Measurements from ENCODE around the gene LRP10. TPM values are rescaled to one million over a fixed set of nuclear protein-coding genes. Genes with fewer than 3 reads are reported as not detected.
A peak's percentile ranks its signal among the peaks of the same experiment; 100 is the strongest.

LRP10 gene
- polyA plus RNA-seq, 3 donors: 79.1 to 94.9 (median 93.9) TPM

DNA sequence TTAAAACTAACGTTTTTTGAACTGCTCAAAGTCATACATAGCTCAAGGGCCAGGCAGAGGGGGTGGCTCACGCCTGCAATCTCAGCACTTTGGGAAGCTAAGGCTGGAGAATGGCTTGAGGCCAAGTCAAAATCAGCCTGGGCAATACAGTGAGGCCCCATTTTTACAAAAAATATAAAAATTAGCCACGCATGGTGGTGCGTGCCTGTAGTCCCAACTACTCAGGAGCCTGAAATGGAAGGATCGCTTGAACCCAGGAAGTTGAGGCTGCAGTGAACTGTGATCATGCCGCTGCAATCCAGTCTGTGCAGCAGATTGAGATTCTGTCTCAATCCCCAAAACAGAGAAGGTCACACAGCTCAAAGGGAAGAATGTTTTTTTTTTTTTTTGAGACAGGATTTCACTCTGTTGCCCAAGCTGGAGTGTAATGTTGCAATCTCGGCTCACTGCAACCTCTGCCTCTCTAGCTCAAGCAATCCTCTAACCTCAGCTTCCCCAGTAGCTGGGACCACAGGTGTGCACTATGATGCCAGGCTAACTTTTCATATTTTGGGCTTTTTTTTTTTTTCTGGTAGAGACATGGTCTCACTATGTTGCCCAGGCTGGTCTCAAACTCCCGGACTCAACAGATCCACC is 44.5 kb downstream of the LRP10 start:
- no peak for DNase-seq

- DNase-seq: peak; percentile 100
These were observed 47.5 kb downstream of the LRP10 start, which contains the start of gene RBM23 for GRCh38 chr14:22918804-22919600. Gene RBM23 (minus strand): TSS chr14:22919149.

- no peak for DNase-seq
These were observed 48.0 kb downstream of the LRP10 start for GRCh38 chr14:22919601-22919921.

- no peak for DNase-seq
These were observed 49.2 kb downstream of the LRP10 start for GRCh38 chr14:22920697-22921096.

GRCh38 chr14:22922294-22922693 is 50.8 kb downstream of the LRP10 start:
- no peak for DNase-seq

GRCh38 chr14:22923746-22924145 is 52.2 kb downstream of the LRP10 start:
- DNase-seq: no peak

GRCh38 chr14:22925513-22925912 is 54.0 kb downstream of the LRP10 start:
- no peak for DNase-seq

DNA sequence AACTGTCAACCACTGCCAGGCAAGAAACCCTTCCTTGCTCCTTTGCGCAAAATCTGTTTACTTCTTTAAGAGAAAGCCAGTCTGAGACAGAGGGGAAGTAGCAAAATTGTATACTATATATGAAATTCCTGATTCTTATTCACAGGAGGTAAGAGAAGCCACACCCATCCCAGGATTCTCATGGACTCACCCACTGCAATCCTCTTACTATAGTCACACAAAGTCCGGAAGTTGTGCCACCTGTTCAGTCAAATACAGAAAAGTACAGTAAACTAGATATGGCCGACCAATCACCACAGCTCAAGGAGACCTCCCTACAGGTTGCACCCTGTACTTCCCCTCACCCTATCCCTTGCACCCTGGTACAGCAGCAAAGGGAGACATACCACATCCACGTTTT is 54.8 kb downstream of the LRP10 start:
- DNase-seq: no peak

DNA sequence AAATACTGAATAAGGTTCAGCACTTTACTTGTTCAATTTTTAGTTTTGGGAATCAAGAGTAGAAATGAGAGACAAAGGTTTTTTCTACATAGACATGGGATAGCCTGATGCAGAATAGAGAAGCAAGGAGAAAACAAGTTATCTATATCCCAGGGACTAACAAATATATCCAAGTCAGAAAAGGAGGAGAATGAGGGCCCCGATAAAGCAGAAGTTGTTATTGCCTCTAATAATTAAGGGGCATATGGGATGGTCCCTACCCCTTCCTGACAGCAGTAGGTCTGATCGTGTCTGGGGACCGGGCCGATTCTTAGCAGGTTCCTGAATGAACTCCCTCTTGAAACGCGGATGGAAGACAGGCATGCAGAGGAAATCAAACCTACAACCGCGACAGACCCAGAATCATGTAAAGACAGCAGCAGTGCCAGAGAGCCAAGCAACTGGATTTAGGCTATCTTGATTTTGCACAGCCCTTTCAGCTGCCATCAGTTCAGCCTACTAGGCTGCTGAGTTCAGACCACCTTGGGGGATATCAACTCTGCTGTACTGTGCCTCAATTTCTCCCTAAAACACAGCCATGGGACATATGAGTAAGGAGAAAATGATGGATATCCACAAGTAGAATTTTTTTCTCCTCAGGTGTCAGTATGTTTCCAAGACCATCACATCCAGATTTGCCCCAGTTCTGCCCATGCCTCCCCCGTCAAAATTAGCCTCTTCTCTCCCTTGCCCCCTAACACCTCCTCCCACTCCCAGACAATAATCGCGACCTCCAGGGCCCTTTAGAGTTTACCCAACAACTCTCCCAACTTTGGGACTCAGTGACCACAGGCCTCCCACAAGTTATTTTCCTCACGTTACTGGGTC is 56.9 kb downstream of the LRP10 start:
- DNase-seq: no peak

DNA sequence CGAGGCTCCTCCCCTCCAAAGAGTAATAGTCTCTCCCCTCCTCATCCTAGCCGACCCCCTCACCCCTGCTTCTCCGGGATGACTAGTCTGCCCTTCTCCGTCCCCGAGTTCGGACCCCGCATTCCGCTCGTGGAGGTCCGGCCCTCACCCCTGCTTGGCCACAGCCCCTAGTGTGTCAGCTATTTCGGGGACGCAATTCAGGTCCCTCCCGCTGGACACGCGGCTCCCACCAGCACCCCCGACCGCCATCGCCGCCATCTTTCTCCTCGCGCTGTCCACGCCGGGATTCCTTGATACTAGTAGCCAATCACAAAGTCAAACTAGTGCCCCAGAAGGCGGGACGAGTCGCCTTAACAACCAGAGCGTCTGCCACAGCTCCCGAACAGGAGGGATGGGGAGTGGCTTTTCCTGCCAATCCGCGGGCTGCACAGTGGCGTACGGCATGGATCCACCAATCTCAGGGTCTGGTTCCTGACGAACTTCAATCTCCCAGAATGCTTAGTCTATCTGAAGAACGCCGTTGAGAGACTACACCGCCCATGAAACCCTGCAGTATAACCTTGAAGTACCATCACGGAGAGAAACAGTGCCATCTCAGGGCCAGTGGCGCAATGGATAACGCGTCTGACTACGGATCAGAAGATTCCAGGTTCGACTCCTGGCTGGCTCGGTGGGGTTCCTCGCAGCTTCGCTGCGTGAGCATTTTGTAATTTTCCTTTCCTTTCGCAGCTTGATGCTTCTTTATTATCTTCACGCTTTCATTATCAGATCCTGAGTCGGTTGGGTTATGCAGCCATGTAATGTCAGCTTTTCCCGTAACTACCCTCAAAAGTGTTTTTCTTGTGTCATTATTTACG is 57.8 kb downstream of the LRP10 start, which contains the start of gene PRMT5:
Gene PRMT5, minus strand, starts transcription at position 273 of the 857 bp plus-strand sequence. Its CDS starts 15 bp downstream, at position 258.
- DNase-seq: peak; percentile 100

DNA sequence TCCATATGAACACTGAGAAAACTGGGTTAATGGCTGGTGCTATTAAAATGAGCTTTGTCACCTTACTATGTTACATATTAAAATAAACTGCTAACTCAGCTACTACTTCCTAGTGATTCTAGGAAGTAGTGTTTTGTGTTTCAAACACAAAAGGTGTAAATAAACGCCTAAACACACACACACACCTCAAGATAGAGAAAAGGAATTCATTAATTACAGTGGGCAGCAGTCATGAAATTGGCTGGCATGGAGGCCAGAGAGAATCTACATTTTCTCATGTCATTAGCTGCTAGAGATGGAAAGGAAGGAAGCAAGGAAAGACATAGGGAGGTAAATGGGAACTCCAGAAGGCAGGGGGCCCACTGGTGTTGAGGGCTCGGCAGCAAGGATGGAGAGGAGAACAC is 58.4 kb downstream of the LRP10 start:
- no peak for DNase-seq

Other genes with a start within 250 kb of the LRP10 start
- gene OR6J1, start 227.4 kb upstream of the LRP10 start, polyA plus RNA-seq (ENCODE audit: insufficient read length in 3 of 3): under 1 TPM; 0.19 to 0.40 (median 0.38) TPM
- 100 to 1,000 TPM; 130 to 148 (median 140) TPM for gene OXA1L, start 105.1 kb upstream of the LRP10 start, polyA plus RNA-seq (ENCODE audit: insufficient read length in 3 of 3)
- gene SLC7A7, start 56.3 kb upstream of the LRP10 start, polyA plus RNA-seq (ENCODE audit: insufficient read length in 3 of 3): 100 to 1,000 TPM; 114 to 130 (median 129) TPM
- 100 to 1,000 TPM in 1 of 3 donors, 10 to 100 TPM in 2; 87.6 to 107 (median 93.7) TPM for gene MRPL52, start 41.9 kb upstream of the LRP10 start, polyA plus RNA-seq (ENCODE audit: insufficient read length in 3 of 3)
- 100 to 1,000 TPM; 123 to 161 (median 159) TPM for gene MMP14, start 35.2 kb upstream of the LRP10 start, polyA plus RNA-seq (ENCODE audit: insufficient read length in 3 of 3)
- 1 to 10 TPM; 1.9 to 2.1 (median 1.9) TPM for gene REM2, start 11.5 kb downstream of the LRP10 start, polyA plus RNA-seq (ENCODE audit: insufficient read length in 3 of 3)
- gene RBM23, start 47.4 kb downstream of the LRP10 start, polyA plus RNA-seq (ENCODE audit: insufficient read length in 3 of 3): 100 to 1,000 TPM; 121 to 144 (median 123) TPM
- gene PRMT5, start 57.6 kb downstream of the LRP10 start, polyA plus RNA-seq (ENCODE audit: insufficient read length in 3 of 3): 100 to 1,000 TPM; 150 to 181 (median 161) TPM
- gene HAUS4, start 85.3 kb downstream of the LRP10 start, polyA plus RNA-seq (ENCODE audit: insufficient read length in 3 of 3): 10 to 100 TPM; 51.9 to 64.0 (median 59.9) TPM
- 100 to 1,000 TPM in 2 of 3 donors, 10 to 100 TPM in 1; 77.4 to 120 (median 103) TPM for gene AJUBA, start 110.8 kb downstream of the LRP10 start, polyA plus RNA-seq (ENCODE audit: insufficient read length in 3 of 3)
- gene C14orf93, start 138.4 kb downstream of the LRP10 start, polyA plus RNA-seq (ENCODE audit: insufficient read length in 3 of 3): 10 to 100 TPM; 19.9 to 27.2 (median 22.5) TPM
- 100 to 1,000 TPM; 207 to 269 (median 224) TPM for gene PSMB5, start 163.2 kb downstream of the LRP10 start, polyA plus RNA-seq (ENCODE audit: insufficient read length in 3 of 3)
- gene PSMB11, start 170.5 kb downstream of the LRP10 start, polyA plus RNA-seq (ENCODE audit: insufficient read length in 3 of 3): under 1 TPM in 1 of 3 donors, not detected in 2; 0.04 TPM
- gene CDH24, start 185.8 kb downstream of the LRP10 start, polyA plus RNA-seq (ENCODE audit: insufficient read length in 3 of 3): 10 to 100 TPM; 22.9 to 38.2 (median 23.9) TPM
- gene ACIN1, start 223.4 kb downstream of the LRP10 start, polyA plus RNA-seq (ENCODE audit: insufficient read length in 3 of 3): 100 to 1,000 TPM; 246 to 370 (median 335) TPM
- 10 to 100 TPM; 72.3 to 84.5 (median 79.3) TPM for gene C14orf119, start 223.8 kb downstream of the LRP10 start, polyA plus RNA-seq (ENCODE audit: insufficient read length in 3 of 3)
- gene CIROP, start 233.2 kb downstream of the LRP10 start, polyA plus RNA-seq (ENCODE audit: insufficient read length in 3 of 3): under 1 TPM in 2 of 3 donors, not detected in 1; 0.06 to 0.18 TPM
- under 1 TPM; 0.10 to 0.30 (median 0.15) TPM for gene CEBPE, start 247.5 kb downstream of the LRP10 start, polyA plus RNA-seq (ENCODE audit: insufficient read length in 3 of 3)

Measured in renal pelvis (tissue), 4 donors.